Omental fat pad (tissue), 4 donors: ENCODE results near the gene TTLL9. TPM values are rescaled to one million over a fixed set of nuclear protein-coding genes. Genes with fewer than 3 reads are reported as not detected.

Source experiments
- ATAC-seq: fragments of 150-250 bp; one replicate; pipeline ENCODE4 v1.9.1; 2016; ENCODE audit warnings: mild to moderate bottlenecking, moderate library complexity; ENCODE audit not compliant: low FRiP score
- DNase-seq: peaks from one replicate; pipeline ENCODE4 v3.0.0-alpha.2; 2019; ENCODE audit warnings: low spot score
- total RNA-seq, 4 donors: library from RNA; depleted of rRNA; stranded (reverse); fragments of >200 nt; gene quantifications; one replicate each; pipeline ENCODE4 v1.1.0, GENCODE V29; 2016
- TF ChIP-seq, protein P1 (sequence below), 3 donors: fragments of 450-650 bp; IDR thresholded peaks; one replicate each; pipeline ENCODE4 v1.5.1; 2016 to 2017; ENCODE audit warnings: antibody characterized with exemption in 3 of 3, mild to moderate bottlenecking in 3 of 3, moderate library complexity in 2 of 3

Gene TTLL9
- total RNA-seq, 4 donors from 2014 or later, result 0.24 to 1.4 (median 0.28) TPM

DNA sequence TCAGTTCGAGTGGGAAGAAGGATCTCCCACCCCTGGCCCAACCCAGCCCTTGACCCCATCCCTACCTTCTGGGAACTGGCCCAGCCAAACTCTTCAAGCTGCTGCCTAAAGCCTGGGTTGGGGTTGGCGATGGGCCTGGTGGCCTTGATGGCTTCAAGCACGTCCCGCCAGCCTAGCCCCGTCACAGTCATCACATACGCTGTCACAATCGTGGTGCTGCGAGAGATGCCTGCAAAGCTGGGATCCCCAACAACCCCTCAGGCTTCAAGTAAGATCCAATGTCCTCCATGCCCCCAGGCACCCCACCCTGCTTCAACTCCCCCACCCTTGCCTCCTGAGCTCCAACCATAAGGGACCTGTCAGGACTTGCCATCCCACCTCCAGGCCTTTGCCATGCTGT lies 7.9 kb upstream of the TTLL9 start:
- DNase-seq, result no peak
- ATAC-seq, result no peak
- TF ChIP-seq, protein P1, sequence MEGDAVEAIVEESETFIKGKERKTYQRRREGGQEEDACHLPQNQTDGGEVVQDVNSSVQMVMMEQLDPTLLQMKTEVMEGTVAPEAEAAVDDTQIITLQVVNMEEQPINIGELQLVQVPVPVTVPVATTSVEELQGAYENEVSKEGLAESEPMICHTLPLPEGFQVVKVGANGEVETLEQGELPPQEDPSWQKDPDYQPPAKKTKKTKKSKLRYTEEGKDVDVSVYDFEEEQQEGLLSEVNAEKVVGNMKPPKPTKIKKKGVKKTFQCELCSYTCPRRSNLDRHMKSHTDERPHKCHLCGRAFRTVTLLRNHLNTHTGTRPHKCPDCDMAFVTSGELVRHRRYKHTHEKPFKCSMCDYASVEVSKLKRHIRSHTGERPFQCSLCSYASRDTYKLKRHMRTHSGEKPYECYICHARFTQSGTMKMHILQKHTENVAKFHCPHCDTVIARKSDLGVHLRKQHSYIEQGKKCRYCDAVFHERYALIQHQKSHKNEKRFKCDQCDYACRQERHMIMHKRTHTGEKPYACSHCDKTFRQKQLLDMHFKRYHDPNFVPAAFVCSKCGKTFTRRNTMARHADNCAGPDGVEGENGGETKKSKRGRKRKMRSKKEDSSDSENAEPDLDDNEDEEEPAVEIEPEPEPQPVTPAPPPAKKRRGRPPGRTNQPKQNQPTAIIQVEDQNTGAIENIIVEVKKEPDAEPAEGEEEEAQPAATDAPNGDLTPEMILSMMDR (IDR thresholded peaks at IDR 0.05), result no peak

DNA sequence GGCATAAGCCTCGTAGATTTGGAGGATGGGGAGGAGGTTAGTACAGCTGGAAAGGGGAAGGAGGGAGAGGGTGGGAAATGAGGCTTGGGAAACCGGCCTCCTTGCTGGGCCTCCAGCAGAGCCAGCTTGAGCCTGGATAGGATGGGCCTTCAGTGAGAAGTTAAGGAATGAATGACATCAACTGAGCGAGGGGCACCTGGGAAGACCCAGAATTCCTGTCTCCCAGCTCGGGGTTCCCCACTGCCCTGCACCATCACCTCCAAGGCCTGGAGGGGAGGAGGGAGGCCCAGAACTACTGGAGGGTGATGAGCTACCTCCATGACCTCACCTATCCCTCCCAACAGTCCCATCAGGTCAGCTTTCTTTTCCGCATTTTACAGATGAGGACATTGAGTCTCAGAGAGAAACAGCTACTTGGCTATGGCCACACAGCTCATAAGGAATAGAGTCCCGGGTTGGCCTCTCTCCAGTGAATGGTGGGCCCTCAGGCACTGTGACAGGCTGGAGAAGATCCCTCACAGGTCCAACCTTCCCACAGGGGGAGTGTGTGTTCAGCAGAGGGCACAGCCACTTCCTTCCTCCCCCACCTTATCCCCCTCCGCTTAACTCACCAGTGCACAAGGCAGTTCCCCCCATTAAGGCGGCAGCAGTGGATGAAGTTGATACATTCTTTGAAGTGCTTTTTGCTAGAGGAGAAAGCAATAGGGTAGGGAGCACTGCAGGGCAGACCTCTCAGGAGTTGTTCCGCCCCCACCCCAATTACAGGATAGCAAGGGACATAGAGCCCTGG lies 6.9 kb upstream of the TTLL9 start:
- TF ChIP-seq, protein P1 (IDR thresholded peaks at IDR 0.05), result no peak
- DNase-seq (no peak), ATAC-seq (no peak)

- DNase-seq (no peak), ATAC-seq (no peak)
- TF ChIP-seq, protein P1 (IDR thresholded peaks at IDR 0.05), result no peak
Observed at GRCh38 chr20:31864521-31865400, 5.7 kb upstream of the TTLL9 start.

- DNase-seq (no peak), ATAC-seq (no peak)
- TF ChIP-seq, protein P1 (IDR thresholded peaks at IDR 0.05), result no peak
Observed at GRCh38 chr20:31866221-31866620, 4.2 kb upstream of the TTLL9 start.

GRCh38 chr20:31868853-31869672 lies 1.4 kb upstream of the TTLL9 start:
- TF ChIP-seq, protein P1 (IDR thresholded peaks at IDR 0.05), result no peak
- DNase-seq, result no peak
- no peak for ATAC-seq

DNA sequence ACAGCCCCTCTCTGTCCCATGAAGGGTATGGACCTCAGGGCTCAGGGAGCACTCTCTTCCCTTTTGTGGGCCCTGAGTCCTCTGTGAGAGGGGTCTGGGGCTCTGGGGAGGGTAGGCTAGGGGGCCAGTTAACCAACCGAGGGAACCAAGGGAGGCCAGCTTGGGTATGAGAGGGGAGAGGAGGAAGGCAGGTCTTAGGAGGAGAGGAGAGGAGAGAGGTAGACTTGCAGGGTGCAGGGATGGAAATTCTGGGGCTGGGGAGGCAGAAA lies 827 bp upstream of the TTLL9 start:
- ATAC-seq (no peak), DNase-seq (no peak)
- TF ChIP-seq, protein P1 (IDR thresholded peaks at IDR 0.05), result no peak
